NCI-H446 (cell line): ENCODE data around the gene CCDC85C.

ENCODE experiments used
- DNase-seq, 2 experiments: peaks; one replicate each; lab custom pipeline; 2025; lab: John Stamatoyannopoulos, UW

CCDC85C gene

GRCh38 chr14:99572173-99572999 lies 31.6 kb downstream of the CCDC85C start:
- no peak for DNase-seq

- no peak for DNase-seq
Measured at GRCh38 chr14:99571303-99571986, 32.6 kb downstream of the CCDC85C start.

GRCh38 chr14:99570544-99571302 lies 33.3 kb downstream of the CCDC85C start:
- no peak for DNase-seq

- no peak for DNase-seq
Measured at GRCh38 chr14:99569725-99570543, 34.1 kb downstream of the CCDC85C start.

GRCh38 chr14:99568567-99569560 lies 35.1 kb downstream of the CCDC85C start:
- peak in 1 of 2 experiments; percentile 30 for DNase-seq

- no peak for DNase-seq
Measured at GRCh38 chr14:99566390-99567354, 37.3 kb downstream of the CCDC85C start.

- DNase-seq = no peak
Measured at GRCh38 chr14:99566009-99566389, 38.0 kb downstream of the CCDC85C start.

GRCh38 chr14:99565383-99565782 lies 38.6 kb downstream of the CCDC85C start:
- no peak for DNase-seq

GRCh38 chr14:99564926-99565259 lies 39.1 kb downstream of the CCDC85C start:
- peak in 1 of 2 experiments; percentile 62 for DNase-seq

GRCh38 chr14:99564256-99564925 lies 39.6 kb downstream of the CCDC85C start:
- DNase-seq = peak; percentile 72 to 97

GRCh38 chr14:99563749-99564129 lies 40.3 kb downstream of the CCDC85C start:
- DNase-seq = peak in 1 of 2 experiments; percentile 74

- DNase-seq = peak; percentile 66 to 89
Measured at GRCh38 chr14:99562856-99563748, 40.9 kb downstream of the CCDC85C start.

GRCh38 chr14:99561864-99562263 lies 42.1 kb downstream of the CCDC85C start:
- DNase-seq = no peak

- peak in 1 of 2 experiments; percentile 58 for DNase-seq
Measured at GRCh38 chr14:99560922-99561683, 42.9 kb downstream of the CCDC85C start.

GRCh38 chr14:99560403-99560802 lies 43.6 kb downstream of the CCDC85C start:
- DNase-seq = no peak

GRCh38 chr14:99559286-99559990 lies 44.6 kb downstream of the CCDC85C start:
- no peak for DNase-seq
